Measurements from ENCODE around the gene SH3TC1.

SH3TC1 gene

DNA sequence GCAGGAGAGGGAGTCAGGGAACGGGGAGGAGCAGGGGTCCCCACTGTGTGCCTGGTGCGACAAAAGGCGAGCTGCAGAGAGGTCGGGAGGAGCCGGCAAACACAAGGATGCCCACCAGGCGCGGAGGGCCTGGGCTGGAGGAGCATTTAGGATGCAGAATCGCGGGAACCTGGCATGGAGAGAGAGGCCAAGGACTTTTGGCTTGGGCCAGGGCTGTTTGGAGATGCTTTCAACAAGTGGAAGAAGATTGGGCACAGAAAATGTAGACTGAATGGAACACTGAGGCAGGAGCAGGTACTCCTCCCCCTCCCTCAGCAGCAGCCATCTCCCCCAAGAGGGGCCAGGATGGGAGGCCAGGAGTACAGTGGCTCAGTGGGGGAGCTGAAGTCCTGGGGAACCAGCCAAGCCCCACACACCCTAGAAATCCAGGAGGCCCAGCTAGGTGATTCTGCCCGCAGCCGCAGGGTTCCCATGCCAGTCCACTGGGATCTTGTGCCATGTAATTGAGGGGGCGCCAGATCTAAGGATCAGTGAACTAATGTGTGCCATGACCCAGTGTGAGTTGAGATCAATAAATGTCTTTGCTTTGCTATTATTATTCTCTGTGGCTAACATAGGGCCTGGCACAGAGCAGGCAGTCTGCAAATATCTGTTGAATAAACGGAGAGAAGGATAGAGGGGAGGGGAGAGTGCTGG lies 39.4 kb upstream of the SH3TC1 start:
- H2AFZ ChIP-seq (ENCODE audit: low read depth, low read length, severe bottlenecking), result peak overlapping the region; percentile 77
- no peaks in the 10 kb centered on the region for H3K9me2 ChIP-seq (replicated peaks; ENCODE audit: insufficient read depth, low read length)
- no peaks in the 10 kb centered on the region for H3K79me2 ChIP-seq (ENCODE audit: insufficient read depth, low read length)
- H4K20me1 ChIP-seq (ENCODE audit: low read depth, low read length), result no peaks in the 10 kb centered on the region
- H3K36me3 ChIP-seq (ENCODE audit: low read length), result no peaks in the 10 kb centered on the region
- no peaks in the 10 kb centered on the region for H3F3A ChIP-seq (ENCODE audit: insufficient read depth)
- peak overlapping the region; percentile 62 for H3K4me2 ChIP-seq (ENCODE audit: low read depth, low read length, poor library complexity, severe bottlenecking)
- TF ChIP-seq EZH2phosphoT487 (conservative IDR thresholded peaks at IDR 0.05; ENCODE audit: low read length) (no peak), CTCF (IDR thresholded peaks at IDR 0.05; ENCODE audit: insufficient read depth, low read length, poor library complexity, severe bottlenecking) (no peak)
- no peak overlapping the region for H3K27ac ChIP-seq (ENCODE audit: low read depth, low read length)
- H3K27me3 ChIP-seq (ENCODE audit: low read length), result no peaks in the 10 kb centered on the region
- peak overlapping the region; percentile 40 for H3K9ac ChIP-seq (ENCODE audit: low read length)
- peak overlapping the region; percentile 55 for H3K4me3 ChIP-seq (ENCODE audit: insufficient read depth, low read length, poor library complexity, severe bottlenecking)
- H3K9me3 ChIP-seq (ENCODE audit: insufficient read depth, low read length), result no peaks in the 10 kb centered on the region

- Histone ChIP-seq H3K36me3 (ENCODE audit: low read length) (no peaks in the 10 kb centered on the region), H2AFZ (ENCODE audit: low read depth, low read length, severe bottlenecking) (no peak overlapping the region), H3K4me2 (ENCODE audit: low read depth, low read length, poor library complexity, severe bottlenecking) (no peak overlapping the region), H4K20me1 (ENCODE audit: low read depth, low read length) (no peaks in the 10 kb centered on the region), H3K9ac (ENCODE audit: low read length) (no peak overlapping the region), H3K9me3 (ENCODE audit: insufficient read depth, low read length) (no peaks in the 10 kb centered on the region), H3K4me3 (ENCODE audit: insufficient read depth, low read length, poor library complexity, severe bottlenecking) (no peak overlapping the region), H3K79me2 (ENCODE audit: insufficient read depth, low read length) (no peaks in the 10 kb centered on the region), H3K27ac (ENCODE audit: low read depth, low read length) (no peak overlapping the region), H3K27me3 (ENCODE audit: low read length) (no peaks in the 10 kb centered on the region), H3F3A (ENCODE audit: insufficient read depth) (no peaks in the 10 kb centered on the region), H3K9me2 (replicated peaks; ENCODE audit: insufficient read depth, low read length) (no peaks in the 10 kb centered on the region)
- TF ChIP-seq EZH2phosphoT487 (conservative IDR thresholded peaks at IDR 0.05; ENCODE audit: low read length) (no peak), CTCF (IDR thresholded peaks at IDR 0.05; ENCODE audit: insufficient read depth, low read length, poor library complexity, severe bottlenecking) (no peak)
Measured at GRCh38 chr4:8160233-8160560, 38.9 kb upstream of the SH3TC1 start.

- no peak overlapping the region for H2AFZ ChIP-seq (ENCODE audit: low read depth, low read length, severe bottlenecking)
- H3K4me2 ChIP-seq (ENCODE audit: low read depth, low read length, poor library complexity, severe bottlenecking), result no peak overlapping the region
- no peaks in the 10 kb centered on the region for H3K27me3 ChIP-seq (ENCODE audit: low read length)
- H3K36me3 ChIP-seq (ENCODE audit: low read length), result no peaks in the 10 kb centered on the region
- no peaks in the 10 kb centered on the region for H3K79me2 ChIP-seq (ENCODE audit: insufficient read depth, low read length)
- TF ChIP-seq EZH2phosphoT487 (conservative IDR thresholded peaks at IDR 0.05; ENCODE audit: low read length), result no peak
- TF ChIP-seq CTCF (IDR thresholded peaks at IDR 0.05; ENCODE audit: insufficient read depth, low read length, poor library complexity, severe bottlenecking), result no peak
- no peaks in the 10 kb centered on the region for H3K9me2 ChIP-seq (replicated peaks; ENCODE audit: insufficient read depth, low read length)
- no peaks in the 10 kb centered on the region for H3F3A ChIP-seq (ENCODE audit: insufficient read depth)
- H3K4me3 ChIP-seq (ENCODE audit: insufficient read depth, low read length, poor library complexity, severe bottlenecking), result no peak overlapping the region
- H3K9ac ChIP-seq (ENCODE audit: low read length), result no peak overlapping the region
- H3K9me3 ChIP-seq (ENCODE audit: insufficient read depth, low read length), result no peaks in the 10 kb centered on the region
- no peak overlapping the region for H3K27ac ChIP-seq (ENCODE audit: low read depth, low read length)
- H4K20me1 ChIP-seq (ENCODE audit: low read depth, low read length), result no peaks in the 10 kb centered on the region
Measured at GRCh38 chr4:8160572-8160971, 38.5 kb upstream of the SH3TC1 start.

Measured in SU-DHL-6 (cell line).